ENCODE measurements around the gene UBAP2.
A peak's percentile ranks its signal among the peaks of the same experiment; 100 is the strongest.

Gene UBAP2

GRCh38 chr9:33993104-33993503, 55.6 kb downstream of the UBAP2 start:
- TF ChIP-seq TEAD4 (IDR thresholded peaks at IDR 0.05) (no peak), TCF12 (IDR thresholded peaks at IDR 0.05; ENCODE audit: low read depth) (no peak), CREB1 (IDR thresholded peaks at IDR 0.05; ENCODE audit: low read depth) (no peak), FOXM1 (IDR thresholded peaks at IDR 0.05; ENCODE audit: borderline replicate concordance, low read depth) (no peak), REST (IDR thresholded peaks at IDR 0.05; ENCODE audit: low read depth) (no peak), USF1 (IDR thresholded peaks at IDR 0.05) (no peak), TAF1 (IDR thresholded peaks at IDR 0.05; ENCODE audit: low read depth) (no peak), NFIC (IDR thresholded peaks at IDR 0.05) (no peak), ZBTB7A (IDR thresholded peaks at IDR 0.05; ENCODE audit: low read depth) (no peak), CEBPB (IDR thresholded peaks at IDR 0.05) (no peak), EGR1 (IDR thresholded peaks at IDR 0.05) (no peak), EP300 (IDR thresholded peaks at IDR 0.05; ENCODE audit: borderline replicate concordance) (no peak)

GRCh38 chr9:33992632-33993031, 56.1 kb downstream of the UBAP2 start:
- no peak for TF ChIP-seq USF1 (IDR thresholded peaks at IDR 0.05)
- no peak for TF ChIP-seq RAD21 (IDR thresholded peaks at IDR 0.05; ENCODE audit: low read depth)
- no peak for TF ChIP-seq TCF12 (IDR thresholded peaks at IDR 0.05; ENCODE audit: low read depth)
- TF ChIP-seq MAX (IDR thresholded peaks at IDR 0.05): no peak
- TF ChIP-seq EGR1 (IDR thresholded peaks at IDR 0.05): no peak
- TF ChIP-seq YY1 (IDR thresholded peaks at IDR 0.05; ENCODE audit: low read depth): no peak
- no peak for TF ChIP-seq TAF1 (IDR thresholded peaks at IDR 0.05; ENCODE audit: low read depth)
- TF ChIP-seq EP300 (IDR thresholded peaks at IDR 0.05; ENCODE audit: borderline replicate concordance): no peak
- no peak for TF ChIP-seq TEAD4 (IDR thresholded peaks at IDR 0.05)
- TF ChIP-seq CREB1 (IDR thresholded peaks at IDR 0.05; ENCODE audit: low read depth): no peak
- no peak for TF ChIP-seq FOXM1 (IDR thresholded peaks at IDR 0.05; ENCODE audit: borderline replicate concordance, low read depth)
- TF ChIP-seq NFIC (IDR thresholded peaks at IDR 0.05): no peak
- TF ChIP-seq CEBPB (IDR thresholded peaks at IDR 0.05): no peak
- TF ChIP-seq REST (IDR thresholded peaks at IDR 0.05; ENCODE audit: low read depth): no peak
- no peak for TF ChIP-seq ZBTB7A (IDR thresholded peaks at IDR 0.05; ENCODE audit: low read depth)

- TF ChIP-seq REST (IDR thresholded peaks at IDR 0.05; ENCODE audit: low read depth) (no peak), TEAD4 (IDR thresholded peaks at IDR 0.05) (no peak), YY1 (IDR thresholded peaks at IDR 0.05; ENCODE audit: low read depth) (no peak), TAF1 (IDR thresholded peaks at IDR 0.05; ENCODE audit: low read depth) (no peak), USF1 (IDR thresholded peaks at IDR 0.05) (no peak), NFIC (IDR thresholded peaks at IDR 0.05) (no peak), ZBTB7A (IDR thresholded peaks at IDR 0.05; ENCODE audit: low read depth) (no peak), TCF12 (IDR thresholded peaks at IDR 0.05; ENCODE audit: low read depth) (no peak), MAX (IDR thresholded peaks at IDR 0.05) (no peak), EGR1 (IDR thresholded peaks at IDR 0.05) (no peak), CEBPB (IDR thresholded peaks at IDR 0.05) (no peak)
Measured at GRCh38 chr9:33988219-33988890, 60.3 kb downstream of the UBAP2 start.

GRCh38 chr9:33976414-33976813, 72.3 kb downstream of the UBAP2 start:
- no peak for TF ChIP-seq REST (IDR thresholded peaks at IDR 0.05; ENCODE audit: low read depth)
- TF ChIP-seq CEBPB (IDR thresholded peaks at IDR 0.05): peak; percentile 48

Measured in Ishikawa (cell line).